GM21619 (cell line): ENCODE results near the gene CUL1.

Experiments
- ATAC-seq: cut with Tn5 transposase; IDR thresholded peaks from one replicate; pipeline ENCODE4 v1.9.1; 2021; ENCODE audit not compliant: unreplicated experiment

CUL1 gene

DNA sequence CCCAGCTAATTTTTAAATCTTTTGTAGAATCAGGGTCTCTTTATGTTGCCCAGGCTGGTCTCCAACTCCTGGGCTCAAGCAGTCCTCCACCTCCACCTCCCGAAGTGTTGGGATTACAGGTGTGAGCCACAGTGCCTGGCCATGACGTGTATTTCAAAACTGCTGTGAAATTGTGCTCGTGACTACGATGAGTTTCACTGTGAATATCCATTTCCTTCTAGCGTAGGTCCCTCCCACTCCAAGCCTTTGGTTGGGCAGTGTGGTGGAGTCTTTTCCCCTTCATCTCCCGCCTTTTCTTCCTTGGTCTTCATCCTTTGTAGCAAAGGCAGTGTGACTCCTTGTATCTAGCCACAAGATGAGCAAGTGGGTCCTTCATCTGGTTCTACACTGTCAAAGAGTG is 56.2 kb downstream of the CUL1 start:
- ATAC-seq, result no peak

DNA sequence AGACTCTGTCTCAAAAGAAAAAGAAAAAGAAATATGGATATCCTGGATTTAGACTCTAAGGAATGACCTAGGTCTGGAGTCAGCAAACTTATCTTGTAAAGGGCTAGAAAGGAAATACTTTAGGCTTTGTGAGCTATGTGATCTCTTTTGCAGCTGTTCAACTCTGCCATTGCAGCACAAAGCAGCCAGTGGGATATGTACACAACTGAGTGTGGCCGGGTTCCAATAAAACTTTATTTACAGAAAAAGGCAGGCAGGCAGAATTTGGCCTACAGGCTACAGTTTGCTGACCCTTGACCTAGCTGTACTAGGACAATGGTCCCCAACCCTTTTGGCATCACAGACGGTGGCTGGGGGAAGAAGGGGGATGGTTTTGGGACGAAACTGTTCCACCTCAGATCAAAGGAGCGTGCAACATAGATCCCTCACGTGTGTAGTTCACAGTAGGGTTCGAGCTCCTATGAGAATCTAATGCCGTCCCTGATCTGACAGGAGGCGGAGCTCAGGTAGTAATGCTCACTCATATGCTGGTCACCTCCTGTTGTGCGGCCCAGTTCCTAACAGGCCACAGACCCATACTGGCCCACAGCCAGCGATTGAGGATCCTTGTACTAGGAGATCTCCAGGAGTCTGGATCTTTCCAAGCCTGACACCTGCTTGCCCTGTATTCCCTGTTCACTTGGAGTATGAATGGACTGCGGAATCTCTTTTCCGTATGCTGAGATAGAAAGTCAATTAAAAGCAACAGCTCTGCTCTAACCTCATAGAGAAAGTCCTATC is 63.0 kb downstream of the CUL1 start:
- ATAC-seq, result no peak

DNA sequence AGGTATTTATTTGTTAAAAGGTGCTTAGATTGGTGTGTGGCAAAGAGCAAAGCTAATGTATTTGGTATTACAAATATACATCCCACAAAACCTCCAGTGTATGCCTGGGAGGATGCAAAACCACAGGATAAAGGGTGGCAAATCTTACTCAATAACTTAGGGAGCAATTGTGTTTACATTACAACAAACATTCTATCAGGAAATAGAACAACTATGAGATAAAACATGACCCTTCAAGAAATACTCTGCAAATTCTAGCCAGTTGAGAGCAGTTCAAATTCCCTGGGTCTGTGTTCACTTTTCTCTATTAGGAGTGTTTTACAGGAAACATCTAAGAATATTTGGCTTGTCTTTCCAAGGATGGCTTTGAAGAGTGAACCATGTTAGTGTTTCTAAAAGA is 64.9 kb downstream of the CUL1 start:
- ATAC-seq, result no peak

DNA sequence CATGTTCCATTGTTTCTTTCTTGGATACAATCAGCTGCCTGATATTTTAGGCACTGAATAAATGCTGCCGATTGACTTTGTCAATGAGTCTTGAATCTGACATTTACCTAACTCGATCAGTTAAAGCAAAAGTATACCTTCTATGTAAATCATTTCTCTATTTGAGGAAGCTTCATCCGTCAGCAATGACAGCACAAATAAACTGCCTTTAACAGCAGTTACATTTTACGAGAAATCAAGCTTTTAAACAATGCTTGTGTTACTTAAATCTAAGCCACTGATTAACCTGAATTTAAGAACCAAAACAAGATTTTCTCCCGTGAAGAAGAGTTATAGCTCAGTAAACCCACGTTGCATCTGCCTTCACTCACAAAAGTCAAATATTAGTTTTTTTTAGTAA is 71.3 kb downstream of the CUL1 start:
- ATAC-seq, result no peak

DNA sequence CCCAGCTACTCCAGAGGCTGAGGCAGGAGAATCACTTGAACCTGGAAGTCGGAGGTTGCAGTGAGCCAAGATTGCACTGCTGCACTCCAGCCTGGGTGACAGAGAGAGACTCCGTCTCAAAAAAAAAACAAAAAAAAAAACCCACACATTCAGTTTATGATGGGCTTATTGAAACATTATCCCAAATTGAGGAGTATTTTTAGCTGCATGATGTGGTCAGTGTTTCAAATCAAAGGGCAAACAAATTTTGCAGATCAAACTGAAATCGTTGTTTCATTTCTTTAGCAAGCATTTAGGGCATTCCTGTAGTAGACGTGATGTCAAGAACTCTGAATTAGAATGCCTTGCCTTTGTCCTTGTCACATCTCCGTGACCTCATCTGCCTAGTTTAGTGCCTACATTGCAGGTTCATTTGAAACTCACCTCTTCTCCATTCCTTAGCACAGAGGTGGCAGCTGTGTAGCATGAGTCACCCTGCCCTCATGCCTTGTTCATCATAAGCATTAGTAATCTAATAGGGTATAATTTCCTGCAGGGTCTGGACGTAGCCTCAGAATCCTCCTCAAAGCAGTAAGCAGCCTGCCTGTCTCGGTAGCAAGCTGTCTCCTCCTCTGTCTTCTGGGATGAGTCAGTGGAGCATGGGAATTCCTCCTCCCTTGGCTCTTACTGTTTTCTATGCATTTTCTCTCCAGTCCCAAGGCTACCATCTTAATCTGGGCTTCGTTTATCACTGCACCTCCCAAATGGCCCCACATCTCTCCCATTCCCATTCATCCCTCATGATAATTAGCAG is 73.8 kb downstream of the CUL1 start:
- no peak for ATAC-seq

DNA sequence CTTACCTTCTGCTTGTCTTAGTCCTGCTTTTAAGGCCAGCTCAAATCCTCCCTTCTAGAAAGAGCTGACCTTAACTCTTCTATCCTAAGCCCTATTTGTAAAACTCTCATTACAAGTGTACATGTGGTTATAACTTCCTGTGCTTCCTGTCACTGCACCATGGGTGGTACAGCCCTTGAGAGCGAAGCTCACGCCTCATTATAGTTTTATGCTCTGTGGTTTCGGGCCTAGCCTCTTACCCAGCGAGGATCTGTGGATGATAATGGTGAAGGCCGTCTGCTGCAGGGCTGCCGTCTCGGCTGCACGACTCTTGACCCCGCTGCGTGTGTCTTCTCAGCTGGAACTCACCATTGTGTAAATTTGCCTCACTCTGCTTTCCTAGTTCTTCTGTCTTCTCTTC is 74.6 kb downstream of the CUL1 start:
- ATAC-seq, result peak; percentile 91

DNA sequence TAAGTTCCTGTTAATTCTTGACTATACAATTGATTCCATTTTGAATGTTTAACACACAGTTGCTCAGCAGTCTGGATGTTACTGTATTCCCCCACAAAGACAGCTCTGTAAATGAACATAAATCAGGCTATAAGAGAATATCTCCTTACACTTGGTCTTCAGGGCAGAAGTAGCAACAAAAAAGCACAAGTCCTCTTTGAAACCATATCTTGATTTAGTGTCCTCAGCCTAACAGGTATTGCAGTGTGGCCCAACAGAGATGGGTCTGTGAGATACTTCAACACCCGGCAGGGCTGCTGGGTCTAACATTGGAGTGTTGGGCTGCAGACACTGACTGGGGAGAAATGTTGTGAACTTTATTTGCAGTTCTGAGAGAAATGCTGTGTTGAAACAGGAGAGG is 75.8 kb downstream of the CUL1 start:
- ATAC-seq, result no peak

DNA sequence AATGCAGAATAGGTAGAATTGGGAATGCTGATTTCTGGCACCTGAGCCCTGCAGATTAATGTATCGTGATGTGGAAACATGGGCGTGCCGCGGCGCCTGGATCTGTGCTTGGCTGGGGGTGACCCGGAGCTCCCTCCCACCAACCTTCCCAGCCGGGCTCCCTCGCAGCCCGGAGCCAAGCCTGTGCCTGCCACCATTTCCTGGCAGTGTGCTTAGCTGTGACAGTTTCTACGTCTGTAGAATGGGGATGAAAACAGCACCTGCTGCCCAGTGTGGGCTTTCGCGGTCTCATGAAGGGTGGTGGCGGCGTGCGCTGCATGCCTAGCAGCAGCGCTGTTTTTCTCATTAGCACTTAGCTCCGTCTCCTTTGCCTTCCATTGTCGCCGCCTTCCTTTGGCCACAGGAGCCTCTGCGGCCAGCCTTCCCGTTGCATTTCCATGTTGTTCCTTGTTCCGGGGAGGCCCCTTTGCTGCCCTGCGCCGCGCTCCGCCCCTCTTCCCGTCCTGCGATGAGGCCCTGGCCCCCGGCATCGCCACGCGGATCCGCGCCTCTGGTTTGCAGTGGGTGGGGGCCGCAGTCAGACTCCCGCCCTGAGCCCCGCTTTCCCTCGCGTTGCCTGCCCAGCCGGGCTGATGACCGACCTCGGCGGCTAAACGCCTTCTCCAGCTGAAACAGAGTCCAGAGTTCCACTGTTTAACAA is 84.2 kb downstream of the CUL1 start:
- no peak for ATAC-seq

DNA sequence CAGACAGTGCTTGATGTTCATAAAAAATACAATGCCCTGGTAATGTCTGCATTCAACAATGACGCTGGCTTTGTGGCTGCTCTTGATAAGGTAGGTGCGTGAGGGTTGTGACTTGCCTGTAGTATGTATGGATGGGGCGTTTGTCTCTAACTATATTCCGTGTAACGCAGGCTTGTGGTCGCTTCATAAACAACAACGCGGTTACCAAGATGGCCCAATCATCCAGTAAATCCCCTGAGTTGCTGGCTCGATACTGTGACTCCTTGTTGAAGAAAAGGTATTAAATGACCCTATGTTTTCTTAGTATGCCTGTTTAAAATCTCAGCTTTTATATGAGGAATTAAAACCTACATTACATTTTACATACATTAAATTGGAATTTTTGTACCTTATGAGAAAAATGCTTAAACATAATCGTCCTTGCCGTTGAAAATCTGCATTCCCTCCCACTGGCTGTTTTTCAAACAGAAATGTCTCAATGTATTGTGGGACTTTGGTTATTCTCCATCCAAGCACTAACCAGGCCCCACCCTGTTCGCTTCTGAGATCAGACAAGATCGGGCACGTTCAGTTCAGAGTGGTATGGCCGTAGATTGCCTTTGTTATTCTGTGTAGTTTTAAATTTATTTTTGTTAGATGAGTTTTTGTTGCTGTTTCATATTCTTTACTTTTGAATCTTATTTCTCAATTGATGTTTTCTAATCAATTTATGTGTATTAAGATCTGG is 85.3 kb downstream of the CUL1 start:
- no peak for ATAC-seq

DNA sequence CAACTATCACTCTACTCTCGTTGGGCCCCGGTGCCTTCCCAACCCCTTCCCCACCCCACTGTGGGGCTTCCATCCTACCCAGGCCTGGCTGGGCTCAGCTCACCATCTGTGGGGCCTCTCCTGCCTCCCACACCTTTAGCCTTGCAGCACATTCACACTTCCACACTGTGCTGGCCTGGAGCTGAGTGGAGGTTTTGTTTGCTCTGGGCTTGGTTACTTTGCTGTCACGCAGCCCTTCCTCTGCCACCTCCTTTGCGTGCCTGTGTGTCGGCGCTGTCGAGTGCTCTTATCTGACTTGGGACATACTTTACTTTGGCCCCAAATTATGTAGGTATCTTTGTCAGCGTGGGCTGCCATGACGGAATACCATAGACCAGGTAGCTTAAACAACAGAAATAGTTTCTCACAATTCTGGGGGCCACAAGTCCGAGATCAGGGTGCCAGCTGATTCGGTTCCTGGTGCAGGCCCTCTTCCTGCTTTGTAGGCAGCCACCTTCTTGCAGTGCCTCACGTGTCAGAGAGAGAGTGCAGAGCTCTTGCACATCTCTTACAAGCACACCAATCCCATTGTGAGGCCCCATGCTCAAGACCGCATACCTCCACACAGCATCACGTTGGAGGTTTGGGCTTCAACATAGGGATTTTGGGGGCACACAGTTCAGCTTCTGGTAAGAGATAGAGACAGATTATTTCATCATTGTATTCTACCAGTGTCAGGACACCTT is 89.0 kb downstream of the CUL1 start:
- no peak for ATAC-seq

DNA sequence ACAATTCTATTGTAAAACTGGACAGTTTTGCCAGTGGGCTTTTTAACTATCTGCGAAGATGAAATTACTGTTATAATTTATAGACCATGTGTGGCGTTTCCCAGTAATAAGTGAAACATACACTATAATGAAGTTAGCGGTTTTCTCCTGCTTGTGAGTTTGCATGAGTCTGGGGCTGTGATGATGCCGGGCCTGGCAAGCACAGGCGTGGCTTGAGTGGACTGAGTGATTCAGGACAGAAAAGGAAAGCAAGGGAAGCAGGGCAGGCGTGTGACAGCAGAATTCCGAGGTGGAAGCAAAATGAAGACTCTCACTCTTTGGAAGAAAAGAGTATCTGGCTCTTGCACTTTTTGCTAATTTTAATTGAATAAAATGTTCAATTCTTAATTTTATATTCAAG is 90.5 kb downstream of the CUL1 start:
- no peak for ATAC-seq

DNA sequence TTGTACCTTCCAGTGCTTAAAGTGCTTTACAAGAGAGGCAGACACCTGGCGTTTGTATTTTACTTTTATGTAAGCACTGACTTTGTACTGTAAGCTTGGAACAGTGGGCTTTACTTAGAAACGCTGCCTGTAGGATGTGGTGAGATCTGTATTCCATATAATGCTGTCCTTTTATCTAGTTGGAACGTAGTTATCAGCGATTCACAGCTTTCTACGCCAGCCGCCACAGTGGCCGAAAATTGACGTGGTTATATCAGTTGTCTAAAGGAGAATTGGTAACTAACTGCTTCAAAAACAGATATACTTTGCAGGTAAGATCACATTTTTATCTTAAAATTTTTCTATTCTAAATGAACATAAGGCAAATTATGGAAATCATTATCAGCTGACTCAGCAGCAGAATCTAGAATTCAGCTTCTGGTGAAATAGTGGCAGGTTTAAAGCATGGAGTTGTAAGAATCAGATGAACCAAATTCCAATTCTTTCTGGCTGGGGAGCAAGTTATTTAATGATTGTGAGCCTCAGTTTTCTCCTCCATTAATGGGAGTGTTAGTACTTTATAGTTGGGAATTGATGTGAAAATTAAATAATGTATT is 91.5 kb downstream of the CUL1 start:
- no peak for ATAC-seq

DNA sequence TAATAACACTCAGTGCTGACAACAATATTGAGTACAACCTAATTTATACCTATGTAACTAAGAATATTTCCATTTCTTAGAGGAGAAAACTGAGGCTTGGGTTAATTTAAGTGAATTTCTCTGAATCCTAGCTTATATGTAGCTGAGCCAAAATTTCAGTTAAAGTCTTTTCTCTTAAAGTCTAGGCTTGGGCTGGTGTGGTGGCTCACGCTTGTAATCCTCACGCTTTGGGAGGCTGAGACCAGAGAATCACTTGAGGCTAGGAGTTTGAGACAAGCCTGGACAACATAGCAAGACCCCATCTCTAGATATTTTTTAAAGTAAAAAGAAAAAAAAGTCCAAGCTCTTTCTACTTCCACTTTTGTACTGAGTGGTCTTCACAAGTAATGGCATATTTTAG is 92.1 kb downstream of the CUL1 start:
- ATAC-seq, result no peak

DNA sequence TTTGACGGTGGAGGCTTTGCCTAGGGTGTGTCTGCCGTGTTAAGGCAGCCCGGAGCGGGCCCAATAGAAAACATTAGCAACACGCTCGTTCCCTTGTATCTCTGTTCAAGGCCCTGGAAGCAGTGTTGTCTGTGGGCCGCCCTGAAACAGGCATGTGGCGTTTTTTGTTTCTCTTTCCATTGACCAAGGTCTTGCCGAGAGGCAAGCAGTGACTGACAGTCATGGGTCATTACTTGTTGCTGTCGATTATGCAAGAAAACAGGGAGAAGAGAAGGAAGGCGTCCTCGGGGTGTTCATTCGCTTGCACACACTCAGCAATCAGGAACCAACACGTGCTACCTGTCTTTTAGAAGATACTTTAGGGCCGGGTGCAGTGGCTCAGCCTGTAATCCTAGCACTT is 92.8 kb downstream of the CUL1 start:
- no peak for ATAC-seq

DNA sequence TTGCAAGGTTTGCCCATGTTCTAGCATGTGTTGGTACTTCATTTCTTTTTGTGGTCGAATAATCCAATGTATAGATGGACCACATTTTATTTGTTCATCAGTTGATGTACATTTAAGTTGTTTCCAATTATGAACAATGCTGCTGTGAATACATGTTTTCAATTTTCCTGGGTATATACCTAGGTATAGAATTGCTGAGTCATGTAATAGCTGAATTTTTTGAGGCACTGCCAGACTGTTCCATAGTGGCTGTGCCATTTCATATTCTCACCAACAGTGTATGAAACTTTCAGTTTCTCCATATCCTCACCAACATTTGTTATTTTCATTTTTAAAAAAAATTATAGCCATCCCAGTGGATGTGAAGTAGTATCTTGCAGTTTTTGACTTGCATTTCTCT is 94.9 kb downstream of the CUL1 start:
- no peak for ATAC-seq

DNA sequence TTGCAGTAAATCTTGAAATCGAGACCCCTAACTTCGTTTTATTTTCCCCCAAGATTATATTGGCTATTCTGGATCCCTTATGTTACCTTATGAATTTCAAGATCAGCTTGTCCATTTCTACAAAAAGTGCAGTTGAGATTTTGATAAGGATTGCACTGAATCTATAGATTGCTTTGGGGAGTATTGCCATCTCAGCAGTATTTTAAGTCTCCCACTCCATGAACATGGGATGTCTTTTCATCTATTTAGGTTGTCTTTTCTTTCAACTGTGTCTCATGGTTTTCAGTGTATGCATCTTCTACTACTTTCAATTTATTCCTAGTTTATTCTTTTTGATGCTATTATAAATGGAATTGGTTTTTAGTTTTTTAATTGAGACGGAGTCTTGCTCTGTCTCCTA is 95.8 kb downstream of the CUL1 start:
- ATAC-seq, result no peak

DNA sequence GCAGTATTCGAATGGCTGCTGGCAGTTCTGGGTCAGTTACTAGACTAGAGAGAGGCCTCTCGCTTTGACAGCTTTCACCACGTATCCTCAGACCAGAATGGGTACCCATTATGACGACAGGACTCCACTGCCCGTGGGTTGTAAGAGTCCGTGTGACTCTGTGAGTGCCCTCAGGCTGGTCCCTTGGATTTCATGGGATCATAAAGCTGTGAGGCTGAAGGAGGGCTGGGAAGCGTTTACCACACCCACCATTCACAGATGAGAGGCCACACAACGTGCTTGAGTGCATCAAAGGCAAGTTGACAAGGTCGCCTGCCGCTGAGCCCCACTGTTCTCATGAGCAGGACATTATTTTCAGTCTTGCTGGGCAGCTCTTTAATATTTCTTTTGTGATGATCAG is 98.1 kb downstream of the CUL1 start:
- ATAC-seq, result no peak

DNA sequence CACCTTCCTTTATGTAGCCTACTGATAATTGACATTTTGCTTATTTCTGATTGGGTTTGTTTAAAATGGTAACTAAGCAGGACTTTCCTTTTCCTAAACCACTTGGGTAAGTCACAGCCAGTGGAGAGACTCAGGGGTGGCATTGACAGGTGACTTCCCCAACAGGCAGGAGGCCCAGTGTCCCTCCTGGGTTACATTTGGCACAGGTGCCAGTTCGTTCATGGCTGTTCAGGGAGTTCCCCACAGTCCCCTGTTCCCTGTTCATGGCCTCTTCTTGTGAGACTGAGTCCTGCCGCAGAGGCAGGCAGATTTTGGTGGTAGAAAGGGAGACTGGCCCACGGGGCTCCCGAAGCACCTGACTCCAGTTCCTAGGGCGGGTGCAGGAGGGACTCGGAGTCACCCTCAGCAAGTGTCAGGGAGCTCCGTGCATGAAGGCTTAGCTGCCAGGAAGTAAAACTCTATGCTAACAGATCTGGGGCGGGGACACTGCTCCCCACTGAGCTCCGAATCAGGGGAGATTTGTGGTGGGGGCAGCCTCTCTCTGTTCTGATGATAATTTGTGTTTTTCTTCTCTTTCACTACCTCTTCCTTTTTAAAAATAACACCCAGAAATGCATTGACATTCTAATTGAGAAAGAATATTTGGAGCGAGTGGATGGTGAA is 101.3 kb downstream of the CUL1 start:
- no peak for ATAC-seq

DNA sequence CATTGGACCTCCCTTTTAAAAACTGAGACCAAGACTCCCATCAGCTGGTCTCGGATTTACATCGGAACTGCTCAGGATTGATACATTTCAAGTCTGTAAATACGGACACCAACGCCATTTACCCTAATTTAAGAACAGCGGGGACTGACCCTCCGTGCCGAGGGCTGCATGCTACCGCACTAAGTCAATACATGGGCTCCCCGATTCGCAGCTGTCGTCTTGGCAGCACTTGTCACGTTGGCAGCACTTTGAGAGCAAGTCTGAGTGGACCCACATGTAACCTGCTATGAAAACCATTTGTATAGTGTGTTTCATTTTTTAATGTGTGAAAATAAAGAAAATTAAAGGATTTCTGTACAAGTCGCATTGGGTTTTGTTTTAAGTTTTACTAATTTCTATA is 102.0 kb downstream of the CUL1 start:
- no peak for ATAC-seq

DNA sequence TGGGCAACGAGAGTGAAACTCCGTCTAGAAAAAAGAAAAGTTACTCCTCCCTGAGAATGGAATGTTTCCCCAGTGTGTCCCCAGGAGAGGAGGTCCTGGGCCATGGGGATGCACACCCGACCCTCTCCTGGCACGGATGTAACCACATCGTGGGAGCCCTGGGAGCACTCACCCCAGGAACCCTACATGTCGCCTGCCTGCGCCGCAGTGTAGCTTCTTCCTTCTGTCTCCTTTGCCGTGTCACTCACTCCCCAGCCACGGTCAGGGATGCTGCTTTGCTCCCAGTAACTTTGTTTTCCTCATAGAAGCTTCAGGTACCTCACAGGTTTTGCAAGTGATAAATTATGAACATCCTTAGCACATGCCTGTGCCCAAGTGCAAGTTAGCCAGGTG is 103.4 kb downstream of the CUL1 start:
- no peak for ATAC-seq
